SH-SY5Y (cell line): Measurements from ENCODE around the gene TMUB2.

Source experiments
- GATA2 ChIP-seq: IDR thresholded peaks from 2 replicates; pipeline ENCODE4 v1.6.1; 2011; ENCODE audit warnings: mild to moderate bottlenecking, low read depth, low read length
- GATA3 ChIP-seq: IDR thresholded peaks from 2 replicates; pipeline ENCODE4 v1.6.1; 2011; ENCODE audit warnings: low read depth, mild to moderate bottlenecking, low read length, moderate library complexity

The TMUB2 gene

GRCh38 chr17:44170499-44171201 is 16.1 kb upstream of the TMUB2 start, which contains the start of gene ASB16:
Gene ASB16, plus strand, starts transcription at chr17:44170704. Its CDS starts 86 bp downstream, at chr17:44170790.
- TF ChIP-seq GATA3 (no peak), GATA2 (no peak)

DNA sequence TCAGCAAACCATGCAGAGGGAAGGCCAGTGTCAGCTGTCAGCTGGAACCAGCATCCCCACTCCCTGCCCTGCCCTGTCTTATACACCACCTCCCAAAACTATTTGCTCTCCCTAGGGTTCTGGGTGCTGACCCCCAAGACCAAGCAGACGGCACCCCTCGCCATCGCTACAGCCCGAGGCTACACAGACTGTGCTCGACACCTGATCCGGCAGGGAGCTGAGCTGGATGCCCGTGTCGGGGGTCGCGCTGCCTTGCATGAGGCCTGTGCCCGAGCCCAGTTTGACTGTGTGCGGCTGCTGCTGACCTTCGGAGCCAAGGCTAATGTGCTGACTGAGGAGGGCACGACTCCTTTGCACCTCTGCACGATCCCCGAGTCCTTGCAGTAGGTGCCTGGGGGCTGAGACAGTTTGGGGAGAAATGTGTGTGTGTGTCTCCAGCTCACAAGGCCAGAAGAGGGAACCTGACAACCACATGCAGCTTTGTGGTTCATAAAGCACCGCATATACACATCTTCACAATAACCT is 14.8 kb upstream of the TMUB2 start:
- TF ChIP-seq GATA2 = no peak
- TF ChIP-seq GATA3 = no peak

- TF ChIP-seq GATA3 (no peak), GATA2 (no peak)
These were observed 12.3 kb upstream of the TMUB2 start for GRCh38 chr17:44174427-44174826.

DNA sequence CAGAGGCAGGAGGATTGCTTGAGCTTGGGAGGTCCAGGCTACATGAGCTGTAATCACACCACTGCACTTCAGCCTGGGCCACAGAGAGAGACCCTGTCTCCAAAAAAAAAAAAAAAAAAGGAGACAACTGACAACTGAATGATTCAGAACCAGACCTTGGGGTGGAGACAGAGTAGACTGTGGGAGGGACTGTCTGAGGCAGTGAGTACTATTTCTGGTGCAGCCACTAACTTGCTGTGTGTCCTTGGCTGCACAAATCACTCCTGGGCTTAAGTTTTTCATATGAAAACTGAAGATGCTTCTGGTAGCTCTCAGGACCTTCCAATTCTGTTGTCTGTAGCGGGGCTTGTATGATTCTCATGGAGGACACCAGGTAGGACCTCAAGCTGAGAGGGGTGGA is 10.5 kb upstream of the TMUB2 start:
- TF ChIP-seq GATA2 = no peak
- TF ChIP-seq GATA3 = no peak

GRCh38 chr17:44176671-44177501 is 9.9 kb upstream of the TMUB2 start:
- TF ChIP-seq GATA3 = no peak
- no peak for TF ChIP-seq GATA2

- TF ChIP-seq GATA3 (no peak), GATA2 (no peak)
These were observed 9.1 kb upstream of the TMUB2 start for GRCh38 chr17:44177640-44178039.

DNA sequence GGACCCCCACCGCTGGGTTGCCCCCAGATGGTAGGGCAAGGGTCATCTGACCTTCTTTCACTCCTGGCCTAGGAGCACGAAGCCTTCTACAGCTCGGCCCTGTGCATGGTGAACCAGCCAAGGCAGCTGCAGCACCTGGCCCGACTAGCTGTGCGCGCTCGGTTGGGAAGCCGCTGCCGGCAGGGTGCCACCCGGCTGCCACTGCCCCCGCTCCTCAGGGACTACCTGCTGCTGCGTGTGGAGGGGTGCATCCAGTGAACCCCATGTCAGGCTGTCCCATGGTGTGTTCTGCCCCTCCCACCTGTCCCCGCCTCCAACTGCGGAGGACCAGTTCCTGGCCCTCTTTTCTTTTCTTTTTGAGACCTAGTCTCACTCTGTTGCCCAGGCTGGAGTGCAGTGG is 8.6 kb upstream of the TMUB2 start:
- TF ChIP-seq GATA3 = no peak
- TF ChIP-seq GATA2 = no peak

GRCh38 chr17:44183024-44183423 is 3.7 kb upstream of the TMUB2 start:
- no peak for TF ChIP-seq GATA2
- no peak for TF ChIP-seq GATA3

- TF ChIP-seq GATA2 = no peak
These were observed 2.5 kb upstream of the TMUB2 start for GRCh38 chr17:44184212-44184810.

DNA sequence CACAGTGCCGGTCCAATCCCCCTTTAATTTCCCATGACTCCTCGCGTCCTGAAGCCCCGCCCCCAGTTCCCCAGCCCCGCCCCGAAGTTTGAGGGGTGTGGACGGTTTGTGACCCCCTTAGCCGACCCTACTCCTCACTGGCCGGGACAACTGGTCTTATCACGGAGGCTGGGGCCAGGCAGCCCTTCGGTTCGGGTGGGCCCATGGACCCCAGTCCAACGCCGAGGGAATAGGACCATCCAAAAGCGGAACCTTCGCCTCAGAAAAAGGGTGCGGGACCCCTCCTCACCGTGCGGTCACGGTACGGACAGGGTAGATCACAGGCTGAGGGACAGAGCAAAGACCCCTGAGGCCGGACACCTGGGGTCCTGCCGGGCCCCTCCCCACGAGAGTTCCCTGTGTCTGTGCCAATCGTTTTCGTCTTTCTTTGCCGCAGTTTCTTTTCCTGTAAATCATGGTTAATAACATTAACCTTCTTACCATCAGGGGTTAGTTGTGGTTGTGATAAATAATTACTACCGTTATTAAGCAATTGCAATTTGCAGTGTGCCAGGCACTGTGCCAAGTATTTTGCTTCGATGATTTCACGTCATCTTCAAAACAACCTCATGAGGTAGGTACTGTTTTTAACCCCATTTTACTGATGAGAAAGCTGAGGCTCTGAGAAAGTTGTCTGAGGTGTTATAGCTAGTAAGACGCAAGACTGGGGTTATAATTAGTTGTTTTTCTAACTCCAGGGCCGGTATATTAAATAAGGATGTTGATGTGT is 543 bp downstream of the TMUB2 start:
- TF ChIP-seq GATA2 (no peak), GATA3 (no peak)

GRCh38 chr17:44188576-44189403 is 2.0 kb downstream of the TMUB2 start:
- TF ChIP-seq GATA3 = no peak

DNA sequence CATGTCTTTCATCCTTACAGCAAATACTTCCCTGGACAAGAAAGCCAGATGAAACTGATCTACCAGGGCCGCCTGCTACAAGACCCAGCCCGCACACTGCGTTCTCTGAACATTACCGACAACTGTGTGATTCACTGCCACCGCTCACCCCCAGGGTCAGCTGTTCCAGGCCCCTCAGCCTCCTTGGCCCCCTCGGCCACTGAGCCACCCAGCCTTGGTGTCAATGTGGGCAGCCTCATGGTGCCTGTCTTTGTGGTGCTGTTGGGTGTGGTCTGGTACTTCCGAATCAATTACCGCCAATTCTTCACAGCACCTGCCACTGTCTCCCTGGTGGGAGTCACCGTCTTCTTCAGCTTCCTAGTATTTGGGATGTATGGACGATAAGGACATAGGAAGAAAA is 3.7 kb downstream of the TMUB2 start:
- TF ChIP-seq GATA3 = no peak
- no peak for TF ChIP-seq GATA2

DNA sequence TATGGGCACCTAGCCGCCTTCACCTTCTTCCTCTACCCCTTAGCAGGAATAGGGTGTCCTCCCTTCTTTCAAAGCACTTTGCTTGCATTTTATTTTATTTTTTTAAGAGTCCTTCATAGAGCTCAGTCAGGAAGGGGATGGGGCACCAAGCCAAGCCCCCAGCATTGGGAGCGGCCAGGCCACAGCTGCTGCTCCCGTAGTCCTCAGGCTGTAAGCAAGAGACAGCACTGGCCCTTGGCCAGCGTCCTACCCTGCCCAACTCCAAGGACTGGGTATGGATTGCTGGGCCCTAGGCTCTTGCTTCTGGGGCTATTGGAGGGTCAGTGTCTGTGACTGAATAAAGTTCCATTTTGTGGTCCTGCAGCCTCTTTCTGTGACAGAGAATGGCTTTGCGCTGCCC is 4.6 kb downstream of the TMUB2 start:
- no peak for TF ChIP-seq GATA3
- TF ChIP-seq GATA2 = no peak
